GM20000 (cell line): Measurements from ENCODE around the gene CGB1.
"Not testable (repeated sequence)": the region's sequence is repeated elsewhere in the genome, so short reads cannot be mapped to it uniquely, and the experiment has no call there.

Source experiments
- DNase-seq: peaks from one replicate; pipeline ENCODE4 v3.0.0; 2012; ENCODE audit warnings: low spot score
- CTCF ChIP-seq: IDR thresholded peaks from 2 replicates; pipeline ENCODE4 v1.5.1; 2012; ENCODE audit warnings: mild to moderate bottlenecking, control low read depth; ENCODE audit errors: extremely low read depth, missing control alignments

Gene CGB1

GRCh38 chr19:49022116-49022515 is 14.6 kb downstream of the CGB1 start:
- TF ChIP-seq CTCF: no peak
- DNase-seq: no peak

GRCh38 chr19:49020931-49021895 is 15.5 kb downstream of the CGB1 start:
- no peak for TF ChIP-seq CTCF
- DNase-seq: no peak

GRCh38 chr19:49020342-49020741 is 16.4 kb downstream of the CGB1 start:
- no peak for DNase-seq
- no peak for TF ChIP-seq CTCF

GRCh38 chr19:49019242-49019932 is 17.3 kb downstream of the CGB1 start:
- no peak for TF ChIP-seq CTCF
- peak; percentile 89 for DNase-seq

GRCh38 chr19:49018388-49019241 is 18.1 kb downstream of the CGB1 start:
- not testable (repeated sequence) for DNase-seq

GRCh38 chr19:49017666-49018351 is 18.9 kb downstream of the CGB1 start:
- peak; percentile 48 for TF ChIP-seq CTCF
- peak; percentile 88 for DNase-seq

GRCh38 chr19:49017041-49017665 is 19.5 kb downstream of the CGB1 start, which contains the start of gene LHB:
Gene LHB, minus strand, starts transcription at chr19:49017091. Its CDS starts 10 bp downstream, at chr19:49017081.
- peak; percentile 6 for TF ChIP-seq CTCF
- no peak for DNase-seq
